Endothelial cell of umbilical vein (primary cell): ENCODE data around the gene SPHK2. TPM values are rescaled to one million over a fixed set of nuclear protein-coding genes. Genes with fewer than 3 reads are reported as not detected.

Source experiments
- BruUV-seq: library from RNA; stranded (reverse); fragments of 400-500 nt; replicated peaks from 2 replicates; lab custom pipeline; 2021; lab: Mats Ljungman, UMichigan
- CTCF ChIA-PET: fragments of 300-600, 350-600 bp; sonication (Branson Sonifier 250); formaldehyde crosslinking; loops from one replicate; lab custom pipeline; 2021; ENCODE audit warnings: antibody characterized with exemption, inconsistent platforms; lab: Charles Lee
- POLR2A ChIA-PET: fragments of 300-600, 350-600 bp; sonication (Branson Sonifier 250); formaldehyde crosslinking; loops from one replicate; lab custom pipeline; 2021; ENCODE audit warnings: antibody characterized with exemption, inconsistent platforms; lab: Charles Lee
- DNase-seq: peaks from one replicate; pipeline ENCODE4 v3.0.0-alpha.2; 2011; ENCODE audit warnings: low read depth, low spot score
- FAIRE-seq: peaks from 2 replicates; lab custom pipeline; 2011; peaks lifted over from hg19 to GRCh38; lab: Jason Lieb, UNC
- H2AFZ ChIP-seq: 2 replicates; pipeline ENCODE4 v1.6.0; 2012; ENCODE audit warnings: low read depth, low read length, control low read depth, inconsistent platforms
- H3K27ac ChIP-seq: 2 replicates; pipeline ENCODE4 v1.5.1; 2011; ENCODE audit warnings: low read depth, mild to moderate bottlenecking, control low read depth, low read length, moderate library complexity; ENCODE audit not compliant: insufficient read depth
- H3K27me3 ChIP-seq, 2 experiments: 2 replicates each; pipeline versions ENCODE4 v1.6.0 to v1.6.1; 2011; ENCODE audit warnings: low read length in 2 of 2, mixed read lengths in 1 of 2; ENCODE audit not compliant: control insufficient read depth in 2 of 2, insufficient read depth in 2 of 2
- H3K36me3 ChIP-seq, 2 experiments: 2 replicates in 1 of 2; 3 replicates in 1 of 2; pipeline ENCODE4 v1.5.1; 2011; ENCODE audit warnings: low read length in 2 of 2, mild to moderate bottlenecking in 1 of 2, moderate library complexity in 1 of 2; ENCODE audit not compliant: control insufficient read depth in 2 of 2, insufficient read depth in 2 of 2; ENCODE audit errors: extremely low read depth in 1 of 2
- H3K4me1 ChIP-seq: 3 replicates; pipeline ENCODE4 v1.5.1; 2011; ENCODE audit warnings: mild to moderate bottlenecking, low read length; ENCODE audit not compliant: control insufficient read depth, insufficient read depth; ENCODE audit errors: extremely low read depth
- H3K4me2 ChIP-seq: 2 replicates; pipeline ENCODE4 v1.6.1; 2011; ENCODE audit warnings: low read length, control low read depth, mixed read lengths; ENCODE audit not compliant: insufficient read depth
- H3K4me3 ChIP-seq, 3 experiments: fragments of 200-600 bp in 1 of 3; sonication (generic), shearing (Covaris generic) in 1 of 3; replicated peaks in 1 of 3; 2 replicates each; pipeline ENCODE4 v1.5.1; 2011 to 2016; ENCODE audit warnings: control low read depth in 3 of 3, low read length in 3 of 3, mild to moderate bottlenecking in 2 of 3, inconsistent platforms in 1 of 3, low read depth in 1 of 3, moderate library complexity in 1 of 3; ENCODE audit not compliant: insufficient read depth in 1 of 3
- H3K79me2 ChIP-seq: 2 replicates; pipeline ENCODE4 v1.6.0; 2012; ENCODE audit warnings: low read length, inconsistent platforms; ENCODE audit not compliant: control insufficient read depth, insufficient read depth
- H3K9ac ChIP-seq: replicated peaks from 2 replicates; pipeline ENCODE3; 2011; ENCODE audit warnings: low read length, control low read depth; ENCODE audit not compliant: insufficient read depth; ENCODE audit errors: extremely low read depth
- H3K9me1 ChIP-seq: replicated peaks from 3 replicates; pipeline ENCODE4 v1.6.0; 2011; ENCODE audit warnings: mild to moderate bottlenecking, low read length; ENCODE audit not compliant: control insufficient read depth, insufficient read depth; ENCODE audit errors: extremely low read depth
- H3K9me3 ChIP-seq: replicated peaks from 2 replicates; pipeline ENCODE4 v1.5.1; 2012; ENCODE audit warnings: low read length, inconsistent platforms; ENCODE audit not compliant: control insufficient read depth, insufficient read depth
- H4K20me1 ChIP-seq: replicated peaks from 2 replicates; pipeline ENCODE3; 2011; ENCODE audit warnings: mild to moderate bottlenecking, low read length; ENCODE audit not compliant: control insufficient read depth, insufficient read depth; ENCODE audit errors: extremely low read depth
- CTCF ChIP-seq, 2 donors: IDR thresholded peaks; 1 replicate in 1 of 2; 2 replicates in 1 of 2; pipeline ENCODE4 v1.5.1; 2011; ENCODE audit warnings: low read length in 2 of 2, mild to moderate bottlenecking in 2 of 2, moderate library complexity in 2 of 2, control low read depth in 1 of 2, inconsistent platforms in 1 of 2, low read depth in 1 of 2; ENCODE audit not compliant: insufficient read depth in 1 of 2; ENCODE audit errors: extremely low read depth in 1 of 2
- EZH2 ChIP-seq: IDR thresholded peaks from 2 replicates; pipeline ENCODE4 v1.6.1; 2012; ENCODE audit warnings: borderline replicate concordance, low read depth, mild to moderate bottlenecking, moderate library complexity, low read length, inconsistent platforms; ENCODE audit not compliant: severe bottlenecking
- FOS ChIP-seq: IDR thresholded peaks from 2 replicates; pipeline ENCODE4 v1.6.1; 2011; ENCODE audit warnings: mild to moderate bottlenecking, low read length, moderate library complexity, borderline replicate concordance; ENCODE audit not compliant: insufficient read depth
- GATA2 ChIP-seq: IDR thresholded peaks from 2 replicates; pipeline ENCODE4 v1.7.0; 2011; ENCODE audit warnings: low read depth, mild to moderate bottlenecking, moderate library complexity, mixed read lengths, low read length; ENCODE audit not compliant: insufficient read length, insufficient read depth
- JUN ChIP-seq: IDR thresholded peaks from 2 replicates; pipeline ENCODE4 v1.6.1; 2011; ENCODE audit warnings: borderline replicate concordance, low read depth; ENCODE audit not compliant: insufficient read length, insufficient read depth
- MYC ChIP-seq: IDR thresholded peaks from one replicate; pipeline ENCODE4 v1.6.1; 2011; ENCODE audit warnings: mild to moderate bottlenecking, low read depth, low read length
- POLR2AphosphoS5 ChIP-seq: IDR thresholded peaks from 2 replicates; pipeline ENCODE4 v1.6.1; 2012; ENCODE audit warnings: low read depth, mild to moderate bottlenecking, control low read depth, low read length, moderate library complexity; ENCODE audit not compliant: insufficient read depth
- dilution Hi-C: fragments of 300-500 bp; cut with MboI; formaldehyde crosslinking; loops from one replicate; pipeline ENCODE4 v1.15.0; 2019; ENCODE audit warnings: low sequenced_read_pairs; ENCODE audit not compliant: extremely low pct_ligation_motif_present
- intact Hi-C: fragments of 100-400 bp; cut with micrococcal nuclease; formaldehyde crosslinking; loops from one replicate; pipeline ENCODE4 v1.10.0; 2022
- polyA plus RNA-seq, 4 experiments: library from polyadenylated mRNA; depleted of rRNA in 3 of 4; stranded (reverse) in 3 of 4; unstranded in 1 of 4; fragments of >200 nt; gene quantifications; 2 replicates each; pipeline versions ENCODE4 v1.2.1 to v1.2.3, GENCODE V29; 2011 to 2012; ENCODE audit warnings: missing spikeins in 1 of 4
- total RNA-seq: library from RNA; stranded (reverse); gene quantifications from 2 replicates; pipeline ENCODE4 v1.2.3, GENCODE V29; 2021

SPHK2 gene
- total and polyA plus RNA-seq, 2 donors (not counting 3 experiments of a cell fraction or from before 2014, with no cell fraction given), result 20.2 to 31.1 TPM

- no peaks in the 10 kb centered on the region for H3K9me1 ChIP-seq
- intact Hi-C loops (no loop called here), dilution Hi-C loops (no loop called here)
- H4K20me1 ChIP-seq, result no peaks in the 10 kb centered on the region
- no peaks in the 10 kb centered on the region for H3K79me2 ChIP-seq
- ChIA-PET CTCF (interaction anchor here (0.8 to 2.7 kb wide), 21 partner anchors 12 to 326 kb away, joined by 3 to 41 read pairs (median 11); partner anchors contain the start of genes HSD17B14, IZUMO1, NTN5 and RPL18), POLR2A (interaction anchor here (1.1 to 1.7 kb wide), 3 partner anchors 26 to 102 kb away, joined by 3 to 7 read pairs (median 3); partner anchors contain the start of genes IZUMO1, RPL18 and SPHK2)
- H3K4me3 ChIP-seq, result peak overlapping the region in 1 of 3 experiments; percentile 40
- DNase-seq, result peak; percentile 74
- peak; percentile 70 for FAIRE-seq
- no peaks in the 10 kb centered on the region for H3K36me3 ChIP-seq
- peaks cover 0 to 2% of the 10 kb centered on the region in 2 experiments for H3K27me3 ChIP-seq
- H3K9me3 ChIP-seq, result no peaks in the 10 kb centered on the region
- no peak overlapping the region for H3K9ac ChIP-seq
- TF ChIP-seq JUN (no peak), EZH2 (no peak), CTCF (IDR thresholded peaks at IDR 0.05; ENCODE audit: extremely low read depth in 1 of 2, insufficient read depth in 1 of 2, low read depth in 1 of 2, low read length in 2 of 2) (no peak), MYC (no peak), POLR2AphosphoS5 (no peak), GATA2 (no peak), FOS (no peak)
- H3K27ac ChIP-seq, result no peak overlapping the region
- peaks cover 9% of the 10 kb centered on the region for H3K4me1 ChIP-seq
- no peak overlapping the region for H3K4me2 ChIP-seq
- peak overlapping the region; percentile 58 for H2AFZ ChIP-seq
- BruUV-seq, result no TSS peak
Observed at GRCh38 chr19:48644839-48645619, 25.7 kb downstream of the SPHK2 start.
